ENCODE measurements around the gene LMLN.

DNA sequence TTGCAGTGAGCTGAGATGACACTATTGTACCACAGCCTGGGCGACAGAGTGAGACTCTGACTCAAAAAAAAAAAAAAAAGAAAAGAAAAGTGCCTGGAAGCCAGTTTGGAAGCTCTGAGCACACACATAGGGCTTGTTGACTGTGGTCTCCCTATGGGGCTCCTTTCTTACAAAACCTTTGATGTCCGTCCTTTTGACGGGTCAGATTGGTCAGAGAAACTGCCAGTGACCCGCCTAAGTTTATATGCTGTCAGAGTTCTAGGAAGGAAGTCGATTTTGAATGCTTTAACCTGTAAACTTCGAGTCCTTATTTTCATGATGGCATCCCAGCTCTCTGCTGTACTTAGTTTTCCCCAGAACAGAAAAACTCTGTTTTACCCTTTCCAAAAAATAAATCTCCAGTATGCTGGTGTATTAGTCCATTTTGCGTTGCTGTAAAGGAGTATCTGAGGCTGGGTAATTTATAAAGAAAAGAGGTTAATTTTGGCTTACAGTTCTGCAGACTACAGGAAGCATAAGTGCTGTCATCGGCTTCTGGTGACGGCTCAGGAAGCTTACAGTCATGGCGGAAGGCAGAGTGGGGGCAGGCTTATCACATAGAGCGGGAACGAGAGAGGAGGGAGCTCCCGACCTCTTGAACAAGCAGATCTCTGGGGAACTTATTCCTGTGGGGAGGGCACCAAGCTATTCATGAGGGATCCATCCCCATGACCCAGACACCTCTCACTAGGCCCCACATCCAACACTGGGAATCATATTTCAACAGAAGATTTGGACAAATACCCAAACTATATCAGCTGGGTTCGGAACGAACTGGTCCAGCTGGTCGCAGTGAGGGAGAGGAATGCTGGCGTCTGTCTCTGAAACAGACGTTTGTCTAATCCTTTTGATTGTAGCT is 72.3 kb downstream of the LMLN start:
- TF ChIP-seq POLR2A (IDR thresholded peaks at IDR 0.05) = no peak
- TF ChIP-seq, protein P1, sequence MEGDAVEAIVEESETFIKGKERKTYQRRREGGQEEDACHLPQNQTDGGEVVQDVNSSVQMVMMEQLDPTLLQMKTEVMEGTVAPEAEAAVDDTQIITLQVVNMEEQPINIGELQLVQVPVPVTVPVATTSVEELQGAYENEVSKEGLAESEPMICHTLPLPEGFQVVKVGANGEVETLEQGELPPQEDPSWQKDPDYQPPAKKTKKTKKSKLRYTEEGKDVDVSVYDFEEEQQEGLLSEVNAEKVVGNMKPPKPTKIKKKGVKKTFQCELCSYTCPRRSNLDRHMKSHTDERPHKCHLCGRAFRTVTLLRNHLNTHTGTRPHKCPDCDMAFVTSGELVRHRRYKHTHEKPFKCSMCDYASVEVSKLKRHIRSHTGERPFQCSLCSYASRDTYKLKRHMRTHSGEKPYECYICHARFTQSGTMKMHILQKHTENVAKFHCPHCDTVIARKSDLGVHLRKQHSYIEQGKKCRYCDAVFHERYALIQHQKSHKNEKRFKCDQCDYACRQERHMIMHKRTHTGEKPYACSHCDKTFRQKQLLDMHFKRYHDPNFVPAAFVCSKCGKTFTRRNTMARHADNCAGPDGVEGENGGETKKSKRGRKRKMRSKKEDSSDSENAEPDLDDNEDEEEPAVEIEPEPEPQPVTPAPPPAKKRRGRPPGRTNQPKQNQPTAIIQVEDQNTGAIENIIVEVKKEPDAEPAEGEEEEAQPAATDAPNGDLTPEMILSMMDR (IDR thresholded peaks at IDR 0.05) = no peak
- no peak for TF ChIP-seq POLR2AphosphoS5 (IDR thresholded peaks at IDR 0.05; ENCODE audit: insufficient read depth in 1 of 2, low read depth in 1 of 2)
